ENCODE results near the gene MRPL43. TPM values are rescaled to one million over a fixed set of nuclear protein-coding genes. Genes with fewer than 3 reads are reported as not detected.

The MRPL43 gene
- total and polyA plus RNA-seq, 10 donors, result 38.3 to 92.4 (median 51.0) TPM

DNA sequence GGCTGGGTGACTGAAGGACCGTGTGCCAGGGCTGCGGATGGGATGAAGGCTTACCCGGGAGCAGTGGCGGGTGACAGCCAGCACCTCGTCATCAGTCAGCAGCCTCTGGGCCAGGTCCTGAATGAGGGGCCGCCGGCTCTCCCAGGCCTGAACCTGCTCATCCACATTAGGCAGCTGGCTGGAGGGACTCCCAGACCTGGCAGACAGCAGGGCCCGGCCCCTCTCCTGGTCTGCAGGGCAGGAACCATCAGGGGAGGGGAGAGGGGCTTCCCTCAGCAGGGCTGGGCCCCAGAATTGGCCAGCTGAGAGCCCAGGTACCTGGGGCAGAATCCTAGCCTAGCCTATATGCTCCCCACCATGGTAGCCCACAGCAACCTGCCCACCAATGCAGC lies 28.3 kb upstream of the MRPL43 start:
- Histone ChIP-seq H3K4me3 (no peak overlapping the region), H3K36me3 (no peaks in the 10 kb centered on the region), H3K9me3 (no peaks in the 10 kb centered on the region), H3K27me3 (replicated peaks in 1 of 7) (peaks cover 0 to 38% (median 6%) of the 10 kb centered on the region in 7 donors), H3K27ac (no peak overlapping the region), H3K4me1 (peaks cover 18 to 57% (median 36%) of the 10 kb centered on the region in 6 donors)
- DNase-seq, result no peak
- WGBS, 5 donors, result 80 to 95% (median 87%) methylated on average over 2 to 8 of the region's 8 CpGs
- intact Hi-C loops (cut with DNase I; ENCODE audit: low total_unique reads), result no loop called here
- TF ChIP-seq POLR2AphosphoS5 (IDR thresholded peaks at IDR 0.05), result no peak
- TF ChIP-seq POLR2A (IDR thresholded peaks at IDR 0.05), result no peak
- TF ChIP-seq, protein P1, sequence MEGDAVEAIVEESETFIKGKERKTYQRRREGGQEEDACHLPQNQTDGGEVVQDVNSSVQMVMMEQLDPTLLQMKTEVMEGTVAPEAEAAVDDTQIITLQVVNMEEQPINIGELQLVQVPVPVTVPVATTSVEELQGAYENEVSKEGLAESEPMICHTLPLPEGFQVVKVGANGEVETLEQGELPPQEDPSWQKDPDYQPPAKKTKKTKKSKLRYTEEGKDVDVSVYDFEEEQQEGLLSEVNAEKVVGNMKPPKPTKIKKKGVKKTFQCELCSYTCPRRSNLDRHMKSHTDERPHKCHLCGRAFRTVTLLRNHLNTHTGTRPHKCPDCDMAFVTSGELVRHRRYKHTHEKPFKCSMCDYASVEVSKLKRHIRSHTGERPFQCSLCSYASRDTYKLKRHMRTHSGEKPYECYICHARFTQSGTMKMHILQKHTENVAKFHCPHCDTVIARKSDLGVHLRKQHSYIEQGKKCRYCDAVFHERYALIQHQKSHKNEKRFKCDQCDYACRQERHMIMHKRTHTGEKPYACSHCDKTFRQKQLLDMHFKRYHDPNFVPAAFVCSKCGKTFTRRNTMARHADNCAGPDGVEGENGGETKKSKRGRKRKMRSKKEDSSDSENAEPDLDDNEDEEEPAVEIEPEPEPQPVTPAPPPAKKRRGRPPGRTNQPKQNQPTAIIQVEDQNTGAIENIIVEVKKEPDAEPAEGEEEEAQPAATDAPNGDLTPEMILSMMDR (IDR thresholded peaks at IDR 0.05 in 8 of 11, conservative IDR thresholded peaks at IDR 0.05 in 3 of 11), result no peak

DNA sequence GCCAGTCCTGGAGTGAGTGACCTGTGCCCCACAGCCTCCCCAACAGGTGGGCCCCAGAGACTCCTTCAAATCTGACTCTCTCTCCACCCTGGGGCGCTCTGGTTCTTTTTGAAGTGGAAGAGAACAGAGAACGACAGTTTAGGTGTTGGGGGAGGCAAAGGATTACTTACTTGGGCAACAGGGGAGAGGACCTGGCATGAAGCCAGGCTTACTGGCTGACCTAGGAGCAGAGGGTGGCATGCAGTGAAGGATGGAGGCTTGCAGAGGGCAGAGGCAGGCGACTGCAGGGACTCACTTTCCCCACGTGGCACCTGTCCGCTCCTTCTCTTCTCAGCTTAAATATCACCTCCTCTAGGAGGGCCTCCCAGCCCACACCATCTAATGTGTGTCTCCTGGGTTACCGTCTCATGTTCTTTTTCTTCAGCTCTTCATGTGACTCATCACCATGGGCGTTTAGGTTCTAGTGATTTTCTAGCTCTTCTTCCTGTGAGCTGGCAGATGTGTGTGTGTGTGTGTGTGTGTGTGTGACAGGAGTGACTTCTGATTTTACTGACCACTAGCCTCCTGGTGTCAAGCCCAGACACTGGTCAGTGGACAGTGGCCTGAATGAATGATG lies 27.8 kb upstream of the MRPL43 start:
- DNase-seq, result no peak
- Histone ChIP-seq H3K27ac (no peak overlapping the region), H3K36me3 (no peaks in the 10 kb centered on the region), H3K4me3 (no peak overlapping the region), H3K27me3 (replicated peaks in 1 of 7) (peaks cover 0 to 38% (median 6%) of the 10 kb centered on the region in 7 donors), H3K4me1 (peaks cover 18 to 52% (median 36%) of the 10 kb centered on the region in 6 donors), H3K9me3 (no peaks in the 10 kb centered on the region)
- no peak for TF ChIP-seq POLR2AphosphoS5 (IDR thresholded peaks at IDR 0.05)
- TF ChIP-seq, protein P1 (IDR thresholded peaks at IDR 0.05 in 8 of 11, conservative IDR thresholded peaks at IDR 0.05 in 3 of 11), result no peak
- intact Hi-C loops (cut with DNase I; ENCODE audit: low total_unique reads), result no loop called here
- 44 to 66% (median 49%) methylated on average over 5 to 7 of the region's 7 CpGs for WGBS, 5 donors

DNA sequence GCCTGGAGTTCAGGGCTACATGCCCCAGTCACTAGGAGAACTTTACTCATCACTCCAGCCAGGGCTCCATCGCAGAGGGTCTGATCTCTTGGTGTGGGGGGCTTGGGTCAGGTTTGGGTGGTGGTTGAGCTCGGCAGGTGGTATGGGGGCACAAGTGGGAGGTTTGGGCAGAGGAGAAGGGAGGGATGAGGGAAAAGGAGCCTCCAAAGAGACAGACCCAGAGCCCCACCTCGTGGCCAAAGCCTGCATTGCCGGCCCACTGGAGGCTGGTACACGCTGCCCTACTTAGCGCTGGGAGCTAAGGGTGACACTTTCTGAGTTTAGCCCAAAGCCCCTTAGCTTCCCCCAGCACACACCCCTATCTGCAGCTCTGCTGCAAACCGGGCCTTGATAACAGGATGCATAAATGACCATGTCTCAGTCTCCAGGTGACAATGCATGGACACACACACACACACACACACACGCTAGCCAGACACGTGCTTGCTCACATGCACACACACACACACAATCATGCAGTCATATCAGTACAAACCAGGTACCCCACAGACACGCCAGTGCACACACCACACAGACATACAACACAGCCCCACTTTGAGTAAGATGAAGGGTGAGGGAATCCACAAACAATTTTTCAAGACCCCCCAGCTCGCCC lies 27.1 kb upstream of the MRPL43 start:
- H3K9me3 ChIP-seq, result no peaks in the 10 kb centered on the region
- intact Hi-C loops (cut with DNase I; ENCODE audit: low total_unique reads), result no loop called here
- 19 to 26% (median 22%) methylated on average over 11 of the region's 11 CpGs for WGBS, 5 donors
- DNase-seq, result peak; percentile 93
- no peaks in the 10 kb centered on the region for H3K36me3 ChIP-seq
- H3K27ac ChIP-seq, result no peak overlapping the region
- H3K27me3 ChIP-seq (replicated peaks in 1 of 7), result peaks cover 0 to 38% (median 6%) of the 10 kb centered on the region in 7 donors
- no peak for TF ChIP-seq POLR2A (IDR thresholded peaks at IDR 0.05)
- TF ChIP-seq, protein P1 (IDR thresholded peaks at IDR 0.05 in 8 of 11, conservative IDR thresholded peaks at IDR 0.05 in 3 of 11), result peak; percentile 84 to 97 (median 92)
- TF ChIP-seq POLR2AphosphoS5 (IDR thresholded peaks at IDR 0.05), result peak in 1 of 3 donors; percentile 32
- H3K4me3 ChIP-seq, result no peak overlapping the region
- H3K4me1 ChIP-seq, result peaks cover 18 to 48% (median 36%) of the 10 kb centered on the region in 6 donors

DNA sequence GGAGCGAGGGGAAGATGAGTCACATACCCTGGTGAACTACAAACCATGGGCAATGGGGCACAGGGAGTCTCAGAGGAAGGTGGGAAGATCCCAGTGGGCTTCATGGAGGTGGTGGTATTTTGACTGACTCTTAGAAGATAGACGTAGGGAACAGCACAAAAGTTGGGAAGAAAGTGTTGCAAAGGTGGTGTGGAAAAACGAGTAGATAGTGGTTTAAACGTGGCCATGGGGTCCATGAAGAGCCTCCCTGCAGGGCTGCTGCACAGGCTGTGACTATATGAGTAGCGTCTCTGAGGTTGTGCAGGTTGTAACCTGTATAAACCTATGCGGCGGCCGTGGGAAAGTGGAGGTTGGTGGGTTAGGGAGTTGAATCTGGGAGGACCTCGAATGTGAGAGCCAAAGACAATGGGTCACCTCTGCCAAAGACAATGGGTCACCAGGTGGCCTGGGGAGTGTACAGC lies 26.1 kb upstream of the MRPL43 start:
- intact Hi-C loops (cut with DNase I; ENCODE audit: low total_unique reads), result no loop called here
- peak overlapping the region in 6 of 8 donors; percentile 36 to 77 (median 58) for H3K27ac ChIP-seq
- H3K36me3 ChIP-seq, result no peaks in the 10 kb centered on the region
- H3K4me3 ChIP-seq, result no peak overlapping the region
- H3K9me3 ChIP-seq, result no peaks in the 10 kb centered on the region
- peaks cover 10 to 44% (median 27%) of the 10 kb centered on the region in 6 donors for H3K4me1 ChIP-seq
- TF ChIP-seq POLR2A (IDR thresholded peaks at IDR 0.05), result no peak
- peaks cover 0 to 30% (median 6%) of the 10 kb centered on the region in 7 donors for H3K27me3 ChIP-seq (replicated peaks in 1 of 7)
- no peak for DNase-seq
- 56 to 67% (median 58%) methylated on average over 9 of the region's 9 CpGs for WGBS, 5 donors
